MCF 10A (cell line): Measurements from ENCODE around the gene CDA. TPM values are rescaled to one million over a fixed set of nuclear protein-coding genes. Genes with fewer than 3 reads are reported as not detected.

ENCODE experiments used
- BruUV-seq: library from RNA; stranded (reverse); fragments of 400-500 nt; replicated peaks from 2 replicates; lab custom pipeline; 2021; lab: Mats Ljungman, UMichigan
- CTCF ChIA-PET: fragments of 300-600 bp; sonication (Branson Sonifier 250); formaldehyde crosslinking; extraction: SDS; loops from one replicate; lab custom pipeline; 2021; ENCODE audit warnings: antibody characterized with exemption, inconsistent platforms; lab: Yijun Ruan, JAX
- POLR2A ChIA-PET: fragments of 300-600, 350-650 bp; sonication (Branson Sonifier 250); formaldehyde crosslinking; extraction: SDS; loops from one replicate; lab custom pipeline; 2020; ENCODE audit warnings: antibody characterized with exemption, inconsistent platforms; lab: Yijun Ruan, JAX
- DNase-seq: peaks from one replicate; pipeline ENCODE4 v3.0.0-alpha.2; 2018; ENCODE audit not compliant: unreplicated experiment
- H3K27ac Mint-ChIP-seq: one replicate; pipeline ENCODE4 v1.8.0; 2022; ENCODE audit warnings: mild to moderate bottlenecking, low read depth, mixed read lengths; ENCODE audit not compliant: unreplicated experiment
- H3K27me3 Mint-ChIP-seq: one replicate; pipeline ENCODE4 v1.8.0; 2022; ENCODE audit warnings: mixed read lengths; ENCODE audit not compliant: insufficient read depth, unreplicated experiment
- H3K36me3 Mint-ChIP-seq: one replicate; pipeline ENCODE4 v1.8.0; 2022; ENCODE audit warnings: mild to moderate bottlenecking, moderate library complexity, mixed read lengths; ENCODE audit not compliant: insufficient read depth, unreplicated experiment
- H3K4me1 Mint-ChIP-seq: one replicate; pipeline ENCODE4 v1.8.0; 2022; ENCODE audit warnings: mixed read lengths; ENCODE audit not compliant: insufficient read depth, unreplicated experiment
- H3K4me3 Mint-ChIP-seq: one replicate; pipeline ENCODE4 v1.8.0; 2022; ENCODE audit warnings: mild to moderate bottlenecking, moderate library complexity, mixed read lengths; ENCODE audit not compliant: unreplicated experiment
- H3K9me3 Mint-ChIP-seq: one replicate; pipeline ENCODE4 v1.8.0; 2022; ENCODE audit warnings: mixed read lengths; ENCODE audit not compliant: unreplicated experiment
- intact Hi-C: fragments of 100-400 bp; cut with micrococcal nuclease; formaldehyde crosslinking; loops from 2 replicates; pipeline ENCODE4 v1.14.1; 2022
- total RNA-seq: library from RNA; stranded (reverse); gene quantifications from 2 replicates; pipeline ENCODE4 v1.2.3, GENCODE V29; 2022
- TF ChIP-seq, protein P1 (sequence below): fragments of 200-600 bp; IDR thresholded peaks from one replicate; pipeline ENCODE4 v1.8.0; 2022; ENCODE audit warnings: antibody characterized with exemption, mild to moderate bottlenecking; ENCODE audit not compliant: unreplicated experiment

Gene CDA
- total RNA-seq, 1 experiment from 2014 or later, result not detected

DNA sequence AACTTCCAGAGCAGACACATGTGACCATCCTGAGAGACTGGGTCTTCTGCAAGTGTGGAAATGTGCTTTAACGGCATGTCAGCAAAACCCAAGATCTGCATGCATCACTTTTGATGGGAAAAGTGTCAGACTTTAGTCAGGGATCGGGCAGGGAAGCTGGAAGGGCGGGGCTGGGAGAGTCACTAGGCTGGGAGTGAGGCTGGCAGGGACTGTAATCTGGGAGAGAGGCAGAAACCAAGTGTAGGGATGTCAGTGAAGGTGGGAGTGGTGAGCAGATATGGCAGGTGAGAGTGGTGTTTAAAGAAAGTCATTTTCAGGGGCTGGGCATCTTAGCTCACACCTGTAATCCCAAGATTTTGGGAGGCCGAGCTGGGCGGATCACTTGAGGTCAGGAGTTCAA, 11.3 kb downstream of the CDA start:
- Mint-ChIP-seq H3K9me3 (no peaks in the 10 kb centered on the region), H3K36me3 (no peaks in the 10 kb centered on the region), H3K4me3 (no peak overlapping the region), H3K4me1 (peaks cover 44% of the 10 kb centered on the region), H3K27ac (peak overlapping the region; percentile 68), H3K27me3 (no peaks in the 10 kb centered on the region)
- ChIA-PET CTCF (interaction anchor here (0.7 to 1.1 kb wide), 3 partner anchors 11 to 33 kb away, joined by 3 to 4 read pairs (median 3); partner anchors contain the start of genes CDA and PINK1), POLR2A (interaction anchor here (2.7 kb wide), 1 partner anchor 34 kb away, joined by 10 read pairs; the partner anchor contains the start of gene PINK1)
- no TSS peak for BruUV-seq
- TF ChIP-seq, protein P1, sequence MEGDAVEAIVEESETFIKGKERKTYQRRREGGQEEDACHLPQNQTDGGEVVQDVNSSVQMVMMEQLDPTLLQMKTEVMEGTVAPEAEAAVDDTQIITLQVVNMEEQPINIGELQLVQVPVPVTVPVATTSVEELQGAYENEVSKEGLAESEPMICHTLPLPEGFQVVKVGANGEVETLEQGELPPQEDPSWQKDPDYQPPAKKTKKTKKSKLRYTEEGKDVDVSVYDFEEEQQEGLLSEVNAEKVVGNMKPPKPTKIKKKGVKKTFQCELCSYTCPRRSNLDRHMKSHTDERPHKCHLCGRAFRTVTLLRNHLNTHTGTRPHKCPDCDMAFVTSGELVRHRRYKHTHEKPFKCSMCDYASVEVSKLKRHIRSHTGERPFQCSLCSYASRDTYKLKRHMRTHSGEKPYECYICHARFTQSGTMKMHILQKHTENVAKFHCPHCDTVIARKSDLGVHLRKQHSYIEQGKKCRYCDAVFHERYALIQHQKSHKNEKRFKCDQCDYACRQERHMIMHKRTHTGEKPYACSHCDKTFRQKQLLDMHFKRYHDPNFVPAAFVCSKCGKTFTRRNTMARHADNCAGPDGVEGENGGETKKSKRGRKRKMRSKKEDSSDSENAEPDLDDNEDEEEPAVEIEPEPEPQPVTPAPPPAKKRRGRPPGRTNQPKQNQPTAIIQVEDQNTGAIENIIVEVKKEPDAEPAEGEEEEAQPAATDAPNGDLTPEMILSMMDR, result no peak
- intact Hi-C loops, result no loop called here
- peak; percentile 27 for DNase-seq

DNA sequence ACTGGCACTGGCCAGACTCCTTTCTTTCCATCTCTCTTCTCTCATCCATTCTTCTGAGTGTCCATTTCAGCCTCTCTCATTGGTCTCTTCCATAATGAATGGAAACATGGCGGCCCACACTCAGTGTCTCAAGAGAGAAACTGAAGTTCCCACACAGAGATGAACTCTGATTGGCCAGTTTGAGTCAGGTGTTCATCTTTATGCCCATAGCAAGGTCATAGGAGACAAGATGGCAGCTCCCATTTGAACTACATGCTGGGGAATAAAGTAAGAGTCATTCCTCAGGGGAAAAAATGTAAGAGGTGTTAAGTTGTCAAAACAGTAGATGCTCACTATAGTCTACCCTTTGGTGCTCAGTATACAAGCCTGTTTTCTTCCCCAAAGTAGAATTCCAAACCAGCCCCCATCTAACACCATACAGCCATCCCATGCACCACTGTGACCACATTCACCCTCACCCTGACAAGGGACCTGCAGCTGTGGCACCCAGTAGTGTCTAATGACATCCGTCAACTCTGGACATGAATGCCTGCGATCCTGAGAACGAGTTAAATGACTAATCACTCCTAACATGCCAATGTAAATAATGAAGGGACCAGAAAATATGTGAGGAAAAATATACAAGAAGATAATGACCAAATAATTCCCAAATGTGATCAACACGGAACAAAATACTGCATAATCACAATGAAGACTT, 12.4 kb downstream of the CDA start:
- BruUV-seq, result no TSS peak
- Mint-ChIP-seq H3K4me3 (no peak overlapping the region), H3K9me3 (no peaks in the 10 kb centered on the region), H3K4me1 (peaks cover 44% of the 10 kb centered on the region), H3K27me3 (no peaks in the 10 kb centered on the region), H3K36me3 (no peaks in the 10 kb centered on the region), H3K27ac (peak overlapping the region; percentile 44)
- intact Hi-C loops, result no loop called here
- ChIA-PET CTCF (interaction anchor here (0.7 to 1.1 kb wide), 3 partner anchors 13 to 32 kb away, joined by 3 to 4 read pairs (median 3); partner anchors contain the start of genes CDA and PINK1), POLR2A (interaction anchor here (1.5 to 2.7 kb wide), 2 partner anchors 13 to 33 kb away, joined by 6 to 10 read pairs; partner anchors contain the start of gene PINK1)
- TF ChIP-seq, protein P1, result no peak
- peak; percentile 62 for DNase-seq

DNA sequence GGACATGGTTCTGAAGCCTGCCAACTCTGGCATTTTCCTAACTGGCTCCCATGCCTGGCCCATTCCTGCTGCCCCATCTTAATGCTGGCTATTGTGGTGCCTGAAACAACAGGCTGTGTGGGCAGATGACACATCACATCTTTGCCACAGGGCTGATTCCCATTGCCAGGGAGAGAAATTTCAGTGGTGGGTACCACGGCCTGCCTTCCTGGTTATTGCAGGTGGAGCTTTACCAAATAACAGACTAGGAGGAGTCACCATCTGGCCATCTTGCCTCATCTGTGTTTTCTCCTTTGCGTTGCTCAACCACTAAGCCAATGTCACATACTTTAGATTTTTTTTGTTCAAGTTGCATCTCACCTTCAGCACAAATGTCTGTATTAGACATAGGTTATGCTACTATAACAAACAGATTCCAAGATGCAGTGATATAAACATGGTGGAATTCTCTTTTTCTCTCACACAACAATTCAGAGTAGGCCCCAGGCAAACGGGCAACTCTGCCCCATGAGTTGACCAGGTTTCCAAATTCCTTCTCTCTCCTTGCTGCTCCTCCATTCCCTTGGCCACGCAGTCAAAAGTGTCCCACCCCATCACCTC, 14.1 kb downstream of the CDA start:
- BruUV-seq, result no TSS peak
- DNase-seq, result peak; percentile 84
- H3K4me3 Mint-ChIP-seq, result no peak overlapping the region
- TF ChIP-seq, protein P1, result no peak
- H3K36me3 Mint-ChIP-seq, result no peaks in the 10 kb centered on the region
- POLR2A ChIA-PET, result interaction anchor here (0.5 to 2.5 kb wide), 3 partner anchors 11 to 428 kb away, joined by 3 to 12 read pairs (median 8); partner anchors contain the start of gene PINK1
- H3K9me3 Mint-ChIP-seq, result no peaks in the 10 kb centered on the region
- H3K4me1 Mint-ChIP-seq, result peaks cover 44% of the 10 kb centered on the region
- intact Hi-C loops, result no loop called here
- peak overlapping the region; percentile 68 for H3K27ac Mint-ChIP-seq
- CTCF ChIA-PET, result interaction anchor here (0.7 kb wide), 1 partner anchor 25 kb away, joined by 3 read pairs; no protein-coding TSS in a partner anchor
- H3K27me3 Mint-ChIP-seq, result no peaks in the 10 kb centered on the region
